CD1c-positive myeloid dendritic cell (primary cell): Measurements from ENCODE around the gene LARP4B.

ENCODE experiments used
- DNase-seq: peaks from one replicate; pipeline ENCODE4 v3.0.0-alpha.2; 2016; ENCODE audit errors: extremely low spot score

LARP4B gene

GRCh38 chr10:787933-788651 is 143.4 kb downstream of the LARP4B start:
- no peak for DNase-seq

DNA sequence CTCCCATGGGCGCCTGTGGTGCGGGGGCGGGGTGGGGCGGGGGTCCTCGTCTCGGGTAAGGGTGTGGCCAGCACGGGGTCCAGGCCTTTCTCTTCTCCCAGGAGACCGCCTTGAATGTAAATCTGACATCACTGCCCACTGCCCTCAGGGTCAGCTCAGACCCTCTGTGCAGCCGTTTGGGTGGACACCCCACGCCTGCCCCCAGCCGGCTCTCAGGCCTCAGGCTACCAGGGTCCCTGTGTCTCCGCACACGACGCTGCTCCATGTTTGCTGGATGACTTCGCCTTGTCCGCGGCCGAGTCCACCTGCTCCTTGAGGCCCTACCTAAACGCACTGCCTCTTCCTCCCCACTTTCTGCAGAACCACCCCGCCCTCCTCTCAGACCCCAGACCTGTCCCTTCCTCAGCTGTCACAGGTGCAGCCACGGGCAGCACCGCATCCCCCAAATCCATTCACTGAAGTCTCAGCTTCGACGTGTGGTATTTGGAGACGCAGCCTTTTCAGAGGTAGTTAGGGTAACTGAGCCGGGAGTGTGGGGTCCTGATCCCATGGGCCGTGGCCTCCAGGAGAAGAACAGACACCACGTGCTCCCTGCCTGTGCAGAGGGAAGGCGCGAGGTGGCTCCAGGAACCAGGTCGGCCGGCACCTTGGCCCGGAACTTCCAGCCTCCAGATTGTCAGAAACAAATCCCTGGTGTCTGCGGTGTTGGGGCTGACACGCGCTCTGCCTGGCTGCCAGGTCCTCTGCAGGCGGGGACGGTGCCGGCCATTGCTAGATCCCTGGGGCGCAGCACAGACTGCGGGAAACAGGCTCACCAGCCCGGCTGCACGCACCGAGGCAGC is 144.7 kb downstream of the LARP4B start:
- no peak for DNase-seq

GRCh38 chr10:785861-786214 is 145.7 kb downstream of the LARP4B start:
- no peak for DNase-seq

DNA sequence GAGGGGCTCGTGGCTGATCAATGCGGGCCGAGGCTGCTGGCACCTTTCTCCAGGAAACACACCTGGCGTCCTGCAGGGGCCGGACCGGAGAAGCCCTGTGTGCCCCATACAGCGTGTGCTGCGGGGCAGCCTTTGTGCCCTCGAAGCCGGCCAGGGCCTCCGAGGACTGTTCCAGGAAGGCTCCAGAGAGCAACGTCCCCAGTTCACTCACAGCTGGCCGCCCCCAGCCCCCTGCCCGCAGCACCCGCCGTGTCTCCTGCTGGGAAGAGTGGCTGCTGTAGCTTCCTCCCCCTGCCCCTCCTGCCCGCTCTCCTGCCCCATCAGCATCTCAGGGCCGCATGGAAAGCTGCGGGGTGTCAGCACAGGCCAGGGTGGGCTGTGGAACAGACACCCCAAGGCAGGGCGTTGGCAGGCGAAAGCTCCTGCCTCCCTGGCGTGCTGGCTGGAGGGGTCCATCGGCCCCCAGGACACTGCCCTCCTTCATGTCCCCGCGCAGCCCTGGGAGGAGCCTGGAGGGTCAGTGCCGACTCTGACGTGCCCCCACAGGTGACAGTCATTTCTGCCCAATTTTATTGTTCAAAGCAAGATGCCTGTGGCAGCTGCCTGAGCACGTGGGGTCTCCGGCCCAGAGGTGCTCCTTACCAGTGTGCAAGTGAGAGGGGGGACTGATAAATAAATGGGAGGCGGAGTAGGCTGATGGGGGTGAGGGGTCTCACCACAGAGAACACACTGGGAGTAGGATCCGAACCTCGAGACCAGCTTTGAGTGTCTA is 146.2 kb downstream of the LARP4B start:
- DNase-seq = no peak

DNA sequence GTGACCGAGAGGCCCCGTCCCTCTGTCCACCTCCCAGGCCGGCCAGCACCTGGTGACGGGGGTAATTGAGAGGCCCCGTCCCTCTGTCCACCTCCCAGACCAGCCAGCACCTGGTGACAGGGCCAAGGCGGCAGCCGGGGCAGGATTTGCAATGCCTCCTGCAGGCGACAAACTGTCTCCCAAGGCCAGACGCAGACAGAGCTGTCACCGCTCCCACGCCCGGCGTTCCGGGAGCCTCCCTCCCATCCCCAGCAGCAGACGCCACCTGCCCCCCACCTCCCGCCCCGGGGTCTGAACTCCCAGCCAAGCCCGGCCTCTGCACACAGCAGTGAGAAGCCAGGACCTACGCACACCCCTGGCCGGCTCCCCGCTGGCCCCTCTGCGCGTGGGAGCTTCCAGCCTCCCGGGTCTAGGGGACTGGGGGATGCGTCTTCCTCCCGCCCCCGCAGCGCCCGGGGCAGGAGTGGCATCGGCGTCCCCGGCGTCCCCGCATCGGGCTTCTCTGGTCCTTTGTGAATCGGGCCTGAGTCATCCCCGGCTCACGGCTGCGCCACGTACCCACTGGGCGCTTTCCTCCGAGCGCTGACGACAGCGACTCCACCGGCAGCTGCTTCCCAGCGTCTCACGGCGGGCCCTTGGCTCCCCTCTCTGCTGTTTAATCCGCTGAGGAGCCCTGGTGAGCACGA is 147.0 kb downstream of the LARP4B start:
- peak; percentile 18 for DNase-seq

DNA sequence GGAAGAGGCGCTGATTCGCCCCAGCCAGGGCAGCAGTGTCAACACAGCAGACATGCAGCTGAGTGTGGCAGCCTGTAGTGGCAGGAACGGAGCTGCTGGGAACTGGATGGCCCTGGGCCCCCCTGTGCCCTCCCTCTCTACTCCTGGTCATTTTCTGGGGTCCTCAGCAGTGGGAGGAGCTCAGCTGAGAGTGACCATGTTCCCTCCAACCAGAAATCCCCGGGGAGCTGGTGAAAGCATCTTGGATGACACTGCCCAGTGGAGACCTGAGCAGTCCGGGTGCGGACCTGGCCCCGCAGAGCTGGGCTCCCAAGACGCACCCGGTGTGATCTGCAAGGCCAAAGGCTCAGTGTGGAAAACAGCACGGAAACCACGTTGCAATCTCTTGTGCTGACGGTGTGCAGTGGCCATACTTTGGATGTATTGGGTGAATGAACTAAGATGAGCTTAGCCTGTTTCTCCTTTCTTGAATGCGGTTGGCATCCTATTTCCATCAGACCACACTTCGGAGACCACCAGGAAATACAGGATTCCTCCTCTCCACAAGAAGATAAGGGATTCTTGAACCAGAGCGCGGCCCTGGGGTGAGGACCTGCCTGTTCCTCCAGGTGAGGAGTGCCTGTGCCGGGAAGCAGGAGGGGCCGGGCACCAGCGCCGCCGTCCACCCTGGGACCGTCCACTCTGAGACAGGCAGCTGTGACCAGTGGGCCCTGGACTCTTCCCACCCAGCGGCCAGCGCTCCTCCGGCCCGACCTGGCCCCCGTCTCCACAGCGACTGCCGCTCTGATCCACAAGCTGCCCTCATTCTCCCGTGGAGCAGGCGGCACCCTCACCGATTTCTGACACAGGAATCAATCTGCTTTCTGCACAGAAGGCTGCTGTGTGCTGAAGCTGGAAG is 148.5 kb downstream of the LARP4B start:
- no peak for DNase-seq

- no peak for DNase-seq
Measured at GRCh38 chr10:780536-781524, 150.7 kb downstream of the LARP4B start.

- DNase-seq = no peak
Measured at GRCh38 chr10:778626-779330, 152.7 kb downstream of the LARP4B start.

DNA sequence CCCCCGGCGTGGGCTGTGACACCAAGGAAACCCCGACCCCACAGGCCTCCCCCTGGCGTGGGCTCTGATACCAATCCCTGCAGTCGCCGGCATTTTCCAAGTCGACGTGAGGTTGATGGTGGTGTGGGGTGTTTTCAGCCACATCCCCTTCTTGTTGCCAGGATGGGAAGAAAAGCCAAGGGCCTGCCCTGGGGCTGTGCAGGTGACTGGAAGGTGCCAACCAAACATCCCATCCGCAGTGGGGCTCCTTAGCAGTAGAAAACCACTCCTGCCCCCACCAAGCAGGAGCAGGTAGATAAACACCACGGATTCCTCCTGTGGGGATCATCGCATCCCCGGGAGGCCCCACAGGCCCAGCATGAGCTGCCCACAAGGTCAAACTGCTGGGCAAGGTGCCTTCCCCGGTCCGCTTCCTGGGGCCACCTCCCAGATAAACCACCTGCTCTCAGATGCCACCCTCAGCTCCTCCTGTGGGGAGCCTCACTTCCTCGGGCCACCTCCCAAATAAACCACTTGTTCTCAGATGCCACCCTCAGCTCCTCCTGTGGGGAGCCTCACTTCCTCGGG is 153.5 kb downstream of the LARP4B start:
- DNase-seq = no peak

GRCh38 chr10:776772-777171 is 154.7 kb downstream of the LARP4B start:
- no peak for DNase-seq

GRCh38 chr10:775245-776075 is 156.0 kb downstream of the LARP4B start:
- DNase-seq = peak; percentile 27

GRCh38 chr10:774661-775244 is 156.8 kb downstream of the LARP4B start:
- DNase-seq = no peak

- DNase-seq = no peak
Measured at GRCh38 chr10:774223-774622, 157.3 kb downstream of the LARP4B start.

GRCh38 chr10:773562-774161 is 157.8 kb downstream of the LARP4B start:
- no peak for DNase-seq

GRCh38 chr10:772227-772637 is 159.3 kb downstream of the LARP4B start:
- no peak for DNase-seq

- no peak for DNase-seq
Measured at GRCh38 chr10:771647-772046, 159.9 kb downstream of the LARP4B start.

DNA sequence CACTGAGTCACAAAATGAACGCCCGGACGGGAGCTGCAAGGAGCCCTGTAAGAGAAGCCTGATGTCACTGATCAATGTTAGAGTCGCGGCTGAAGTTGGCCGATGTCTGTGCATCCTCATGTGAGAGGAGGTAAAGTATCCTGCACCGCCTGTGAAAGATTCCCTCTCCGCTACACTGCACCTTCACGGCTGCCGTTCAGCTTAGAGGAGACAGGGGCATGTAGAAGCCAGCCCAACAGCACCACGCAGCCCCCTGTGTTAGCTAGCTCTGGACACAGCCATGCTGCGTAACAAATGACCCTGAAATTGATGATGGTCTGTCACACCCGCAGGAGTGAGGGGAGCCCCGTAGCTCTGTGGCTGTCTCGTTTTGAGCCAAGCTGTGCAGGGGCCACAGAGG is 160.5 kb downstream of the LARP4B start:
- no peak for DNase-seq
